Peyer's patch (tissue), 4 donors: Measurements from ENCODE around the gene NPRL2.

Experiments
- POLR2A ChIP-seq, 2 donors: fragments of 450-650 bp; IDR thresholded peaks; one replicate each; pipeline ENCODE4 v1.5.1; 2017; ENCODE audit warnings: antibody characterized with exemption in 2 of 2, mild to moderate bottlenecking in 2 of 2, moderate library complexity in 2 of 2
- TF ChIP-seq, protein P1 (sequence below), 6 experiments: fragments of 450-650 bp in 4 of 6; fragments of 200-600 bp in 2 of 6; sonication (generic) in 1 of 6; IDR thresholded peaks; one replicate each; pipeline ENCODE4 v1.5.1; 2017 to 2019; ENCODE audit warnings: antibody characterized with exemption in 6 of 6, mild to moderate bottlenecking in 3 of 6, moderate library complexity in 1 of 6

GRCh38 chr3:50385754-50386153, 35.2 kb upstream of the NPRL2 start:
- TF ChIP-seq, protein P1, sequence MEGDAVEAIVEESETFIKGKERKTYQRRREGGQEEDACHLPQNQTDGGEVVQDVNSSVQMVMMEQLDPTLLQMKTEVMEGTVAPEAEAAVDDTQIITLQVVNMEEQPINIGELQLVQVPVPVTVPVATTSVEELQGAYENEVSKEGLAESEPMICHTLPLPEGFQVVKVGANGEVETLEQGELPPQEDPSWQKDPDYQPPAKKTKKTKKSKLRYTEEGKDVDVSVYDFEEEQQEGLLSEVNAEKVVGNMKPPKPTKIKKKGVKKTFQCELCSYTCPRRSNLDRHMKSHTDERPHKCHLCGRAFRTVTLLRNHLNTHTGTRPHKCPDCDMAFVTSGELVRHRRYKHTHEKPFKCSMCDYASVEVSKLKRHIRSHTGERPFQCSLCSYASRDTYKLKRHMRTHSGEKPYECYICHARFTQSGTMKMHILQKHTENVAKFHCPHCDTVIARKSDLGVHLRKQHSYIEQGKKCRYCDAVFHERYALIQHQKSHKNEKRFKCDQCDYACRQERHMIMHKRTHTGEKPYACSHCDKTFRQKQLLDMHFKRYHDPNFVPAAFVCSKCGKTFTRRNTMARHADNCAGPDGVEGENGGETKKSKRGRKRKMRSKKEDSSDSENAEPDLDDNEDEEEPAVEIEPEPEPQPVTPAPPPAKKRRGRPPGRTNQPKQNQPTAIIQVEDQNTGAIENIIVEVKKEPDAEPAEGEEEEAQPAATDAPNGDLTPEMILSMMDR (IDR thresholded peaks at IDR 0.05), result no peak
- no peak for TF ChIP-seq POLR2A (IDR thresholded peaks at IDR 0.05)
